GM23338 (cell line): ENCODE data around the gene SEC63.

Source experiments
- EZH2 ChIP-seq: fragments of 200-600 bp; sonication (generic); IDR thresholded peaks from one replicate; pipeline ENCODE4 v1.8.0; 2017; ENCODE audit warnings: antibody characterized with exemption, mild to moderate bottlenecking, low read depth; ENCODE audit not compliant: unreplicated experiment
- EZH2phosphoT487 ChIP-seq: fragments of 200-600 bp; sonication (generic); IDR thresholded peaks from one replicate; pipeline ENCODE4 v1.8.1; 2018; ENCODE audit warnings: antibody characterized with exemption; ENCODE audit not compliant: unreplicated experiment
- JUNB ChIP-seq: IDR thresholded peaks from one replicate; pipeline ENCODE4 v1.6.1; 2016; ENCODE audit warnings: antibody characterized with exemption; ENCODE audit not compliant: unreplicated experiment
- NANOG ChIP-seq: IDR thresholded peaks from 2 replicates; pipeline ENCODE4 v1.6.1; 2016; ENCODE audit warnings: antibody characterized with exemption, borderline replicate concordance
- POLR2AphosphoS5 ChIP-seq: IDR thresholded peaks from 2 replicates; pipeline ENCODE4 v1.6.1; 2016; ENCODE audit warnings: antibody characterized with exemption, low read depth
- STAT1 ChIP-seq: IDR thresholded peaks from one replicate; pipeline ENCODE4 v1.6.1; 2016; ENCODE audit warnings: antibody characterized with exemption; ENCODE audit not compliant: unreplicated experiment
- ZNF114 ChIP-seq: fragments of 250-450 bp; sonication (Bioruptor Pico); IDR thresholded peaks from 2 replicates; pipeline ENCODE4 v1.5.0; 2020; ENCODE audit warnings: mild to moderate bottlenecking, moderate library complexity
- ZNF331 ChIP-seq: fragments of 250-450 bp; sonication (Bioruptor Pico); IDR thresholded peaks from 2 replicates; pipeline ENCODE4 v1.5.0; 2020; ENCODE audit warnings: low read depth, mild to moderate bottlenecking, moderate library complexity
- TF ChIP-seq, protein P1 (sequence below), 2 experiments: fragments of 200-600 bp in 1 of 2; sonication (generic) in 1 of 2; conservative IDR thresholded peaks; 2 replicates each; pipeline versions ENCODE4 v1.5.1 to v1.6.1; 2016 to 2017; ENCODE audit warnings: antibody characterized with exemption in 2 of 2, low read depth in 2 of 2, mild to moderate bottlenecking in 2 of 2, moderate library complexity in 1 of 2
- TF ChIP-seq, protein P2 (sequence below): IDR thresholded peaks from one replicate; pipeline ENCODE4 v1.6.1; 2018; ENCODE audit warnings: antibody characterized with exemption; ENCODE audit not compliant: unreplicated experiment
- TF ChIP-seq, protein P3 (sequence below): fragments of 250-450 bp; sonication (Bioruptor Pico); IDR thresholded peaks from 2 replicates; pipeline ENCODE4 v1.5.0; 2020; ENCODE audit warnings: mild to moderate bottlenecking, moderate library complexity
- TF ChIP-seq, protein P4 (sequence below): IDR thresholded peaks from 2 replicates; pipeline ENCODE4 v1.6.1; 2016; ENCODE audit warnings: antibody characterized with exemption

DNA sequence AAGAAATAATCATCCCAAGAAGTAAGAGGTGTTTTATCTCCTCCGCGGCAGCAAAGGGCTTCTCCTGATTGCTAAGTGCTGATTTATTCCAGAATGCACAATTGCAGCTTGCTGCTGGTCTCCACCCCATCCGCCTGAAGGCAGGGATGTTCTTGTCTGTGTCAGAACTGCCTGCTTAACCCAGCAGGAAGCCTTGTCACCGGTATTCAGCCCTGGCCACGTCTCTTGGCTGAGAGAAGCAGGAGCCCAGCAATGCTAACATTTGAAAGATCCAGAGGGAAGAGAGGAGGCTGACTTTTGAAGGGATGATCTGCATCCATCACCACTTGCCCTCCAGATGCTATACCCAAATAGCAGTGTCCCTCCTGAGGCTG is 138.1 kb downstream of the SEC63 start:
- TF ChIP-seq, protein P1, sequence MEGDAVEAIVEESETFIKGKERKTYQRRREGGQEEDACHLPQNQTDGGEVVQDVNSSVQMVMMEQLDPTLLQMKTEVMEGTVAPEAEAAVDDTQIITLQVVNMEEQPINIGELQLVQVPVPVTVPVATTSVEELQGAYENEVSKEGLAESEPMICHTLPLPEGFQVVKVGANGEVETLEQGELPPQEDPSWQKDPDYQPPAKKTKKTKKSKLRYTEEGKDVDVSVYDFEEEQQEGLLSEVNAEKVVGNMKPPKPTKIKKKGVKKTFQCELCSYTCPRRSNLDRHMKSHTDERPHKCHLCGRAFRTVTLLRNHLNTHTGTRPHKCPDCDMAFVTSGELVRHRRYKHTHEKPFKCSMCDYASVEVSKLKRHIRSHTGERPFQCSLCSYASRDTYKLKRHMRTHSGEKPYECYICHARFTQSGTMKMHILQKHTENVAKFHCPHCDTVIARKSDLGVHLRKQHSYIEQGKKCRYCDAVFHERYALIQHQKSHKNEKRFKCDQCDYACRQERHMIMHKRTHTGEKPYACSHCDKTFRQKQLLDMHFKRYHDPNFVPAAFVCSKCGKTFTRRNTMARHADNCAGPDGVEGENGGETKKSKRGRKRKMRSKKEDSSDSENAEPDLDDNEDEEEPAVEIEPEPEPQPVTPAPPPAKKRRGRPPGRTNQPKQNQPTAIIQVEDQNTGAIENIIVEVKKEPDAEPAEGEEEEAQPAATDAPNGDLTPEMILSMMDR (conservative IDR thresholded peaks at IDR 0.05; ENCODE audit: low read depth in 2 of 2): no peak
- TF ChIP-seq POLR2AphosphoS5 (no peak), ZNF114 (CRISPR knock-in tag) (no peak), EZH2phosphoT487 (no peak), EZH2 (no peak), JUNB (no peak), STAT1 (no peak), NANOG (no peak), ZNF331 (no peak)
- TF ChIP-seq, protein P2, sequence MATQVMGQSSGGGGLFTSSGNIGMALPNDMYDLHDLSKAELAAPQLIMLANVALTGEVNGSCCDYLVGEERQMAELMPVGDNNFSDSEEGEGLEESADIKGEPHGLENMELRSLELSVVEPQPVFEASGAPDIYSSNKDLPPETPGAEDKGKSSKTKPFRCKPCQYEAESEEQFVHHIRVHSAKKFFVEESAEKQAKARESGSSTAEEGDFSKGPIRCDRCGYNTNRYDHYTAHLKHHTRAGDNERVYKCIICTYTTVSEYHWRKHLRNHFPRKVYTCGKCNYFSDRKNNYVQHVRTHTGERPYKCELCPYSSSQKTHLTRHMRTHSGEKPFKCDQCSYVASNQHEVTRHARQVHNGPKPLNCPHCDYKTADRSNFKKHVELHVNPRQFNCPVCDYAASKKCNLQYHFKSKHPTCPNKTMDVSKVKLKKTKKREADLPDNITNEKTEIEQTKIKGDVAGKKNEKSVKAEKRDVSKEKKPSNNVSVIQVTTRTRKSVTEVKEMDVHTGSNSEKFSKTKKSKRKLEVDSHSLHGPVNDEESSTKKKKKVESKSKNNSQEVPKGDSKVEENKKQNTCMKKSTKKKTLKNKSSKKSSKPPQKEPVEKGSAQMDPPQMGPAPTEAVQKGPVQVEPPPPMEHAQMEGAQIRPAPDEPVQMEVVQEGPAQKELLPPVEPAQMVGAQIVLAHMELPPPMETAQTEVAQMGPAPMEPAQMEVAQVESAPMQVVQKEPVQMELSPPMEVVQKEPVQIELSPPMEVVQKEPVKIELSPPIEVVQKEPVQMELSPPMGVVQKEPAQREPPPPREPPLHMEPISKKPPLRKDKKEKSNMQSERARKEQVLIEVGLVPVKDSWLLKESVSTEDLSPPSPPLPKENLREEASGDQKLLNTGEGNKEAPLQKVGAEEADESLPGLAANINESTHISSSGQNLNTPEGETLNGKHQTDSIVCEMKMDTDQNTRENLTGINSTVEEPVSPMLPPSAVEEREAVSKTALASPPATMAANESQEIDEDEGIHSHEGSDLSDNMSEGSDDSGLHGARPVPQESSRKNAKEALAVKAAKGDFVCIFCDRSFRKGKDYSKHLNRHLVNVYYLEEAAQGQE: no peak
- TF ChIP-seq, protein P3, sequence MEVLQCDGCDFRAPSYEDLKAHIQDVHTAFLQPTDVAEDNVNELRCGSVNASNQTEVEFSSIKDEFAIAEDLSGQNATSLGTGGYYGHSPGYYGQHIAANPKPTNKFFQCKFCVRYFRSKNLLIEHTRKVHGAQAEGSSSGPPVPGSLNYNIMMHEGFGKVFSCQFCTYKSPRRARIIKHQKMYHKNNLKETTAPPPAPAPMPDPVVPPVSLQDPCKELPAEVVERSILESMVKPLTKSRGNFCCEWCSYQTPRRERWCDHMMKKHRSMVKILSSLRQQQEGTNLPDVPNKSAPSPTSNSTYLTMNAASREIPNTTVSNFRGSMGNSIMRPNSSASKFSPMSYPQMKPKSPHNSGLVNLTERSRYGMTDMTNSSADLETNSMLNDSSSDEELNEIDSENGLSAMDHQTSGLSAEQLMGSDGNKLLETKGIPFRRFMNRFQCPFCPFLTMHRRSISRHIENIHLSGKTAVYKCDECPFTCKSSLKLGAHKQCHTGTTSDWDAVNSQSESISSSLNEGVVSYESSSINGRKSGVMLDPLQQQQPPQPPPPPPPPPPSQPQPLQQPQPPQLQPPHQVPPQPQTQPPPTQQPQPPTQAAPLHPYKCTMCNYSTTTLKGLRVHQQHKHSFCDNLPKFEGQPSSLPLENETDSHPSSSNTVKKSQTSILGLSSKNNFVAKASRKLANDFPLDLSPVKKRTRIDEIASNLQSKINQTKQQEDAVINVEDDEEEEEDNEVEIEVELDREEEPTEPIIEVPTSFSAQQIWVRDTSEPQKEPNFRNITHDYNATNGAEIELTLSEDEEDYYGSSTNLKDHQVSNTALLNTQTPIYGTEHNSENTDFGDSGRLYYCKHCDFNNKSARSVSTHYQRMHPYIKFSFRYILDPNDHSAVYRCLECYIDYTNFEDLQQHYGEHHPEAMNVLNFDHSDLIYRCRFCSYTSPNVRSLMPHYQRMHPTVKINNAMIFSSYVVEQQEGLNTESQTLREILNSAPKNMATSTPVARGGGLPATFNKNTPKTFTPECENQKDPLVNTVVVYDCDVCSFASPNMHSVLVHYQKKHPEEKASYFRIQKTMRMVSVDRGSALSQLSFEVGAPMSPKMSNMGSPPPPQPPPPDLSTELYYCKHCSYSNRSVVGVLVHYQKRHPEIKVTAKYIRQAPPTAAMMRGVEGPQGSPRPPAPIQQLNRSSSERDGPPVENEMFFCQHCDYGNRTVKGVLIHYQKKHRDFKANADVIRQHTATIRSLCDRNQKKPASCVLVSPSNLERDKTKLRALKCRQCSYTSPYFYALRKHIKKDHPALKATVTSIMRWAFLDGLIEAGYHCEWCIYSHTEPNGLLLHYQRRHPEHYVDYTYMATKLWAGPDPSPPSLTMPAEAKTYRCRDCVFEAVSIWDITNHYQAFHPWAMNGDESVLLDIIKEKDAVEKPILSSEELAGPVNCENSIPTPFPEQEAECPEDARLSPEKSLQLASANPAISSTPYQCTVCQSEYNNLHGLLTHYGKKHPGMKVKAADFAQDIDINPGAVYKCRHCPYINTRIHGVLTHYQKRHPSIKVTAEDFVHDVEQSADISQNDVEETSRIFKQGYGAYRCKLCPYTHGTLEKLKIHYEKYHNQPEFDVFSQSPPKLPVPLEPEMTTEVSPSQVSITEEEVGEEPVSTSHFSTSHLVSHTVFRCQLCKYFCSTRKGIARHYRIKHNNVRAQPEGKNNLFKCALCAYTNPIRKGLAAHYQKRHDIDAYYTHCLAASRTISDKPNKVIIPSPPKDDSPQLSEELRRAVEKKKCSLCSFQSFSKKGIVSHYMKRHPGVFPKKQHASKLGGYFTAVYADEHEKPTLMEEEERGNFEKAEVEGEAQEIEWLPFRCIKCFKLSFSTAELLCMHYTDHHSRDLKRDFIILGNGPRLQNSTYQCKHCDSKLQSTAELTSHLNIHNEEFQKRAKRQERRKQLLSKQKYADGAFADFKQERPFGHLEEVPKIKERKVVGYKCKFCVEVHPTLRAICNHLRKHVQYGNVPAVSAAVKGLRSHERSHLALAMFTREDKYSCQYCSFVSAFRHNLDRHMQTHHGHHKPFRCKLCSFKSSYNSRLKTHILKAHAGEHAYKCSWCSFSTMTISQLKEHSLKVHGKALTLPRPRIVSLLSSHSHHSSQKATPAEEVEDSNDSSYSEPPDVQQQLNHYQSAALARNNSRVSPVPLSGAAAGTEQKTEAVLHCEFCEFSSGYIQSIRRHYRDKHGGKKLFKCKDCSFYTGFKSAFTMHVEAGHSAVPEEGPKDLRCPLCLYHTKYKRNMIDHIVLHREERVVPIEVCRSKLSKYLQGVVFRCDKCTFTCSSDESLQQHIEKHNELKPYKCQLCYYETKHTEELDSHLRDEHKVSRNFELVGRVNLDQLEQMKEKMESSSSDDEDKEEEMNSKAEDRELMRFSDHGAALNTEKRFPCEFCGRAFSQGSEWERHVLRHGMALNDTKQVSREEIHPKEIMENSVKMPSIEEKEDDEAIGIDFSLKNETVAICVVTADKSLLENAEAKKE (CRISPR knock-in tag): no peak
- TF ChIP-seq, protein P4, sequence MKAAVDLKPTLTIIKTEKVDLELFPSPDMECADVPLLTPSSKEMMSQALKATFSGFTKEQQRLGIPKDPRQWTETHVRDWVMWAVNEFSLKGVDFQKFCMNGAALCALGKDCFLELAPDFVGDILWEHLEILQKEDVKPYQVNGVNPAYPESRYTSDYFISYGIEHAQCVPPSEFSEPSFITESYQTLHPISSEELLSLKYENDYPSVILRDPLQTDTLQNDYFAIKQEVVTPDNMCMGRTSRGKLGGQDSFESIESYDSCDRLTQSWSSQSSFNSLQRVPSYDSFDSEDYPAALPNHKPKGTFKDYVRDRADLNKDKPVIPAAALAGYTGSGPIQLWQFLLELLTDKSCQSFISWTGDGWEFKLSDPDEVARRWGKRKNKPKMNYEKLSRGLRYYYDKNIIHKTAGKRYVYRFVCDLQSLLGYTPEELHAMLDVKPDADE: no peak
